MM.1S (cell line): ENCODE measurements around the gene LASP1NB.

ENCODE experiments used
- DNase-seq: peaks from one replicate; pipeline ENCODE4 v3.0.0-alpha.2; 2015
- H2AFZ ChIP-seq: fragments of 300-600 bp; sonication (generic); 2 replicates; pipeline ENCODE4 v1.6.0; 2016; ENCODE audit warnings: antibody characterized with exemption, low read length
- H3F3A ChIP-seq: fragments of 300-600 bp; sonication (generic); 2 replicates; pipeline ENCODE4 v1.6.1; 2016; ENCODE audit warnings: mild to moderate bottlenecking, antibody characterized with exemption, low read length, moderate library complexity, mixed read lengths; ENCODE audit not compliant: insufficient read depth
- H3K27ac ChIP-seq: fragments of 300-600 bp; sonication (generic); 2 replicates; pipeline ENCODE4 v1.5.1; 2016; ENCODE audit warnings: mild to moderate bottlenecking, low read length
- H3K27me3 ChIP-seq: fragments of 300-600 bp; sonication (generic); replicated peaks from 2 replicates; pipeline ENCODE4 v1.6.0; 2016; ENCODE audit warnings: low read length; ENCODE audit not compliant: insufficient read depth
- H3K36me3 ChIP-seq: fragments of 300-600 bp; sonication (generic); replicated peaks from 2 replicates; pipeline ENCODE4 v1.6.1; 2016; ENCODE audit warnings: mild to moderate bottlenecking, low read length, mixed read lengths; ENCODE audit not compliant: insufficient read depth
- H3K4me1 ChIP-seq: fragments of 300-600 bp; sonication (generic); 2 replicates; pipeline ENCODE4 v1.6.1; 2016; ENCODE audit warnings: low read length, mixed read lengths
- H3K4me2 ChIP-seq: fragments of 300-600 bp; sonication (generic); 2 replicates; pipeline ENCODE4 v1.6.0; 2016; ENCODE audit warnings: low read depth, low read length
- H3K4me3 ChIP-seq: fragments of 300-600 bp; sonication (generic); 2 replicates; pipeline ENCODE4 v1.5.1; 2016; ENCODE audit warnings: low read length, mixed read lengths
- H3K79me2 ChIP-seq: fragments of 300-600 bp; sonication (generic); 2 replicates; pipeline ENCODE4 v1.6.1; 2016; ENCODE audit warnings: mixed run types, low read length, mixed read lengths
- H3K9ac ChIP-seq: fragments of 300-600 bp; sonication (generic); 2 replicates; pipeline ENCODE4 v1.6.1; 2016; ENCODE audit warnings: low read length, mixed read lengths
- H3K9me2 ChIP-seq: fragments of 300-600 bp; sonication (generic); replicated peaks from 2 replicates; pipeline ENCODE4 v1.6.1; 2016; ENCODE audit warnings: mild to moderate bottlenecking, low read length, mixed read lengths; ENCODE audit not compliant: insufficient read depth
- H3K9me3 ChIP-seq: fragments of 300-600 bp; sonication (generic); replicated peaks from 2 replicates; pipeline ENCODE4 v1.6.1; 2016; ENCODE audit warnings: mild to moderate bottlenecking, low read length, mixed read lengths; ENCODE audit not compliant: insufficient read depth
- H4K20me1 ChIP-seq: fragments of 300-600 bp; sonication (generic); 2 replicates; pipeline ENCODE4 v1.6.1; 2016; ENCODE audit warnings: mild to moderate bottlenecking, low read length, moderate library complexity, mixed read lengths; ENCODE audit not compliant: insufficient read depth
- EZH2 ChIP-seq: fragments of 300-600 bp; sonication (generic); optimal IDR thresholded peaks from 2 replicates; pipeline ENCODE3; 2017; ENCODE audit warnings: low read depth, mild to moderate bottlenecking, antibody characterized with exemption, low read length, mixed read lengths
- EZH2phosphoT487 ChIP-seq: fragments of 300-600 bp; sonication (generic); IDR thresholded peaks from 2 replicates; pipeline ENCODE4 v1.6.1; 2018; ENCODE audit warnings: antibody characterized with exemption, low read length
- TF ChIP-seq, protein P1 (sequence below): fragments of 300-600 bp; sonication (generic); IDR thresholded peaks from 2 replicates; pipeline ENCODE4 v1.5.1; 2016; ENCODE audit warnings: antibody characterized with exemption, low read length, mixed read lengths

Gene LASP1NB

GRCh38 chr17:38885044-38885727, 40.2 kb upstream of the LASP1NB start:
- H3K79me2 ChIP-seq, result peaks cover 97% of the 10 kb centered on the region

DNA sequence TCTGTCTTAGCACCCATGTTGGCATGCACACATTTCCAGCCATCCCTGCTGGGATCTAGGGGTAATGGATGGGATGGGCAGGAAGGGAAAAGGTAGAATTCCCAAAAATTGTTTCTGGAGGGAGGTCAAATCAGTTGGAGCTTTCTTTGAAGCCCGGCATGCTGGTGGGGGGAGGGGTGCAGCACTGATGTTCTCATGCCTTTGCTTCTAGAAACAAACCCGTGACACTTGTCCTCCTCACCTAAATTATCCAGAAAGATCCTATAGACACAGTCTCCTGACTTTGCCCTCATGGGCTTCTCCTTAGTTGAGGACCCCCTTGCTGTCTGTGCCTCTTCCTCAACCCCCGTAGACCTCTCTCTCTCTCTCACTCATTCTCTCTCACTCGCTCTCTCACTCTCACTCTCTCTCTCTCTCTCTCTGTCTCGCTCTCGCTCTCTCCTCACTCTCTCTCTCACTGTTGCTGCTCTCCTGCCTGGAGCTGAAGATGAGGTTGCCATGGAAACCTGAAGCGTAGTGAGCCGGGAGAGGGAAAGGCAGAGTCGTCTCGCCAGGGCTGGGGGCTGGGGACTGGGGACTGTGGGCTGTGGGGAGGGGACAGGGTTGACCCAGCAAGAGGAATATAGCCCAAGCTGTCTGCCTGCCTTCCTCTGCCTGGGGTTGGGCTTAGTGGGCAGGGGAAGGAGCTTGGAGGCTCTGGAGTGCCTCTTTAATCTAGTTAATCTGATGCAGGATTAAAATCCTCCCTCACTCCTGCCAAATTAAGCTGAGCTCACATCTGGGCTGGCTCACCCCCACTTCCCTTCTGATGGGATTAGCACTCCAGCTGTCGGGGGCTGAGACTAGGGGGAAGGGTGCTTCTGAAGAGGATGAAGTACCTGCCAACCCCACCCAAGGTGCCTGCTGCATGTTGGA, 39.4 kb upstream of the LASP1NB start:
- no peaks in the 10 kb centered on the region for H3K36me3 ChIP-seq
- H4K20me1 ChIP-seq, result 0 out of 2 replicates have a peak, but pooled peaks cover 3% of the 10 kb centered on the region
- H3K9ac ChIP-seq, result no peak overlapping the region
- no peak overlapping the region for H3K27ac ChIP-seq
- no peak for TF ChIP-seq EZH2phosphoT487
- TF ChIP-seq EZH2, result no peak
- TF ChIP-seq, protein P1, sequence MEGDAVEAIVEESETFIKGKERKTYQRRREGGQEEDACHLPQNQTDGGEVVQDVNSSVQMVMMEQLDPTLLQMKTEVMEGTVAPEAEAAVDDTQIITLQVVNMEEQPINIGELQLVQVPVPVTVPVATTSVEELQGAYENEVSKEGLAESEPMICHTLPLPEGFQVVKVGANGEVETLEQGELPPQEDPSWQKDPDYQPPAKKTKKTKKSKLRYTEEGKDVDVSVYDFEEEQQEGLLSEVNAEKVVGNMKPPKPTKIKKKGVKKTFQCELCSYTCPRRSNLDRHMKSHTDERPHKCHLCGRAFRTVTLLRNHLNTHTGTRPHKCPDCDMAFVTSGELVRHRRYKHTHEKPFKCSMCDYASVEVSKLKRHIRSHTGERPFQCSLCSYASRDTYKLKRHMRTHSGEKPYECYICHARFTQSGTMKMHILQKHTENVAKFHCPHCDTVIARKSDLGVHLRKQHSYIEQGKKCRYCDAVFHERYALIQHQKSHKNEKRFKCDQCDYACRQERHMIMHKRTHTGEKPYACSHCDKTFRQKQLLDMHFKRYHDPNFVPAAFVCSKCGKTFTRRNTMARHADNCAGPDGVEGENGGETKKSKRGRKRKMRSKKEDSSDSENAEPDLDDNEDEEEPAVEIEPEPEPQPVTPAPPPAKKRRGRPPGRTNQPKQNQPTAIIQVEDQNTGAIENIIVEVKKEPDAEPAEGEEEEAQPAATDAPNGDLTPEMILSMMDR, result no peak
- H3F3A ChIP-seq, result no peaks in the 10 kb centered on the region
- H3K4me1 ChIP-seq, result no peaks in the 10 kb centered on the region
- H3K79me2 ChIP-seq, result peaks cover 92% of the 10 kb centered on the region
- no peaks in the 10 kb centered on the region for H3K27me3 ChIP-seq
- H3K9me2 ChIP-seq, result no peaks in the 10 kb centered on the region
- DNase-seq, result no peak
- no peak overlapping the region for H3K4me3 ChIP-seq
- H3K4me2 ChIP-seq, result no peak overlapping the region
- no peaks in the 10 kb centered on the region for H3K9me3 ChIP-seq
- H2AFZ ChIP-seq, result no peak overlapping the region

More at GRCh38 chr17:38885044-38885727, 40.2 kb upstream of the LASP1NB start:
- H3K9me2 ChIP-seq, result no peaks in the 10 kb centered on the region
- H2AFZ ChIP-seq, result no peak overlapping the region
- TF ChIP-seq, protein P1, result no peak
- TF ChIP-seq EZH2 (no peak), EZH2phosphoT487 (no peak)
- peaks cover under 1% of the 10 kb centered on the region for H3K4me1 ChIP-seq
- no peak overlapping the region for H3K4me3 ChIP-seq
- 0 out of 2 replicates have a peak, but pooled peaks cover 3% of the 10 kb centered on the region for H4K20me1 ChIP-seq
- no peaks in the 10 kb centered on the region for H3K36me3 ChIP-seq
- H3F3A ChIP-seq, result no peaks in the 10 kb centered on the region
- no peak overlapping the region for H3K9ac ChIP-seq
- H3K9me3 ChIP-seq, result no peaks in the 10 kb centered on the region
- no peak for DNase-seq
- no peaks in the 10 kb centered on the region for H3K27me3 ChIP-seq
- no peak overlapping the region for H3K27ac ChIP-seq
- H3K4me2 ChIP-seq, result no peak overlapping the region

DNA sequence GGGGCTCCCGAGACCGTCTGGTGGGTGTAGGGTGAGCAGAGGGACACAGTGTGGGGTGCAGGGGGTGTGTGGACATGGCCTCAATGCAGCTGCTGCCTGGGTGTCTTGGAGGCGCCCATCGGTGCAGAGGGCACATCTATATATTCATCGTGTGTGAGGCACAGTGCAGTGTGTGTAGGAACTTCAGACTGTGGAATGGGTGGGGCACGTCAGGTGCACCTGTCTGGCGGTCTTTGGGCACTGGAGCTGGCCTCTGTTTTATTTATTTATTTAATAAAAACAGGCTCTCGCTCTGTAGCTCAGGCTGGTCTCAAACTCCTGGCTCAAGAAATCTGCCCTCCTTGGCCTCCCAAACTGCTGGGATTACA, 38.8 kb upstream of the LASP1NB start:
- H4K20me1 ChIP-seq, result 0 out of 2 replicates have a peak, but pooled peaks cover 3% of the 10 kb centered on the region
- H3K27me3 ChIP-seq, result no peaks in the 10 kb centered on the region
- H3K27ac ChIP-seq, result no peak overlapping the region
- H3K9me2 ChIP-seq, result no peaks in the 10 kb centered on the region
- H3K4me3 ChIP-seq, result no peak overlapping the region
- H3K9ac ChIP-seq, result no peak overlapping the region
- no peaks in the 10 kb centered on the region for H3K36me3 ChIP-seq
- peaks cover 86% of the 10 kb centered on the region for H3K79me2 ChIP-seq
- H3K9me3 ChIP-seq, result no peaks in the 10 kb centered on the region
- H2AFZ ChIP-seq, result no peak overlapping the region
- H3K4me2 ChIP-seq, result no peak overlapping the region
- DNase-seq, result no peak
- no peaks in the 10 kb centered on the region for H3F3A ChIP-seq
- H3K4me1 ChIP-seq, result no peaks in the 10 kb centered on the region
- TF ChIP-seq, protein P1, result no peak
- TF ChIP-seq EZH2phosphoT487 (no peak), EZH2 (no peak)
